ENCODE measurements around the gene GSK3B. TPM values are rescaled to one million over a fixed set of nuclear protein-coding genes. Genes with fewer than 3 reads are reported as not detected.

The GSK3B gene
- total RNA-seq, 1 donor from 2014 or later, result 88.6 TPM

- peaks cover 2% of the 10 kb centered on the region for H3K27me3 Mint-ChIP-seq (ENCODE audit: insufficient read depth, low read depth)
- Histone ChIP-seq H3K9me3 (ENCODE audit: low read depth) (no peaks in the 10 kb centered on the region), H3K4me2 (no peak overlapping the region), H3K27ac (no peak overlapping the region), H3F3A (ENCODE audit: low read depth) (no peaks in the 10 kb centered on the region), H2AFZ (replicated peaks) (no peak overlapping the region), H3K79me2 (ENCODE audit: low read depth) (peaks cover 98% of the 10 kb centered on the region), H3K4me1 (no peaks in the 10 kb centered on the region), H4K20me1 (ENCODE audit: low read depth) (peaks cover 5% of the 10 kb centered on the region), H3K27me3 (no peaks in the 10 kb centered on the region), H3K9ac (no peak overlapping the region), H3K4me3 (no peak overlapping the region), H3K36me3 (no peaks in the 10 kb centered on the region)
- H3K4me3 Mint-ChIP-seq, result no peak overlapping the region
- no peaks in the 10 kb centered on the region for H3K4me1 Mint-ChIP-seq
- H3K9me3 Mint-ChIP-seq, result peaks cover 32% of the 10 kb centered on the region
- H3K36me3 Mint-ChIP-seq, result peaks cover 46% of the 10 kb centered on the region
- no peak overlapping the region for H3K27ac Mint-ChIP-seq
- no peak for TF ChIP-seq CTCF (IDR thresholded peaks at IDR 0.05)
- DNase-seq (ENCODE audit: low spot score), result no peak
Observed at GRCh38 chr3:119977353-119977752, 116.9 kb downstream of the GSK3B start.

GRCh38 chr3:119976214-119976613 lies 118.0 kb downstream of the GSK3B start:
- H3K9me3 ChIP-seq (ENCODE audit: low read depth), result no peaks in the 10 kb centered on the region
- Mint-ChIP-seq H3K36me3 (peaks cover 45% of the 10 kb centered on the region), H3K4me3 (no peak overlapping the region), H3K4me1 (no peaks in the 10 kb centered on the region), H3K9me3 (peaks cover 31% of the 10 kb centered on the region), H3K27ac (no peak overlapping the region), H3K27me3 (ENCODE audit: insufficient read depth, low read depth) (peaks cover 2% of the 10 kb centered on the region)
- H2AFZ ChIP-seq (replicated peaks), result no peak overlapping the region
- peaks cover 96% of the 10 kb centered on the region for H3K79me2 ChIP-seq (ENCODE audit: low read depth)
- H3F3A ChIP-seq (ENCODE audit: low read depth), result no peaks in the 10 kb centered on the region
- H3K27ac ChIP-seq, result no peak overlapping the region
- no peaks in the 10 kb centered on the region for H3K4me1 ChIP-seq
- H3K9ac ChIP-seq, result no peak overlapping the region
- H3K36me3 ChIP-seq, result no peaks in the 10 kb centered on the region
- no peaks in the 10 kb centered on the region for H3K27me3 ChIP-seq
- no peak for TF ChIP-seq CTCF (IDR thresholded peaks at IDR 0.05)
- TF ChIP-seq EZH2phosphoT487 (IDR thresholded peaks at IDR 0.05), result no peak
- no peak for TF ChIP-seq EZH2 (IDR thresholded peaks at IDR 0.05)
- peaks cover 5% of the 10 kb centered on the region for H4K20me1 ChIP-seq (ENCODE audit: low read depth)
- no peak overlapping the region for H3K4me3 ChIP-seq
- H3K4me2 ChIP-seq, result no peak overlapping the region
- no peak for DNase-seq (ENCODE audit: low spot score)

GRCh38 chr3:119974656-119975055 lies 119.6 kb downstream of the GSK3B start:
- H3K4me1 Mint-ChIP-seq, result no peaks in the 10 kb centered on the region
- H3K36me3 ChIP-seq, result no peaks in the 10 kb centered on the region
- TF ChIP-seq EZH2phosphoT487 (IDR thresholded peaks at IDR 0.05) (no peak), EZH2 (IDR thresholded peaks at IDR 0.05) (no peak), CTCF (IDR thresholded peaks at IDR 0.05) (no peak)
- H3K79me2 ChIP-seq (ENCODE audit: low read depth), result peaks cover 95% of the 10 kb centered on the region
- H3K4me3 ChIP-seq, result no peak overlapping the region
- H3K27ac ChIP-seq, result no peak overlapping the region
- no peaks in the 10 kb centered on the region for H3F3A ChIP-seq (ENCODE audit: low read depth)
- no peak overlapping the region for H3K27ac Mint-ChIP-seq
- H3K9me3 Mint-ChIP-seq, result peaks cover 33% of the 10 kb centered on the region
- H4K20me1 ChIP-seq (ENCODE audit: low read depth), result peaks cover 10% of the 10 kb centered on the region
- no peak overlapping the region for H2AFZ ChIP-seq (replicated peaks)
- peaks cover 44% of the 10 kb centered on the region for H3K36me3 Mint-ChIP-seq
- no peaks in the 10 kb centered on the region for H3K9me3 ChIP-seq (ENCODE audit: low read depth)
- H3K4me1 ChIP-seq, result no peaks in the 10 kb centered on the region
- no peaks in the 10 kb centered on the region for H3K27me3 ChIP-seq
- no peak overlapping the region for H3K4me2 ChIP-seq
- no peak overlapping the region for H3K4me3 Mint-ChIP-seq
- no peak for DNase-seq (ENCODE audit: low spot score)
- no peak overlapping the region for H3K9ac ChIP-seq
- peaks cover 2% of the 10 kb centered on the region for H3K27me3 Mint-ChIP-seq (ENCODE audit: insufficient read depth, low read depth)

Measured in neural progenitor cell (in vitro differentiated cells).